ENCODE data around the gene PRR5L.

The PRR5L gene

GRCh38 chr11:36455658-36456111, 159.6 kb downstream of the PRR5L start:
- no peak overlapping the region for H4K12ac ChIP-seq (ENCODE audit: low read depth, low read length)
- H3K4me2 ChIP-seq (ENCODE audit: low read length), result no peak overlapping the region
- peak overlapping the region; percentile 71 for H3K4ac ChIP-seq (ENCODE audit: low read depth, low read length)
- H3K36me3 ChIP-seq (ENCODE audit: control insufficient read depth in 1 of 2, insufficient read depth in 2 of 2, low read length in 2 of 2), result peaks cover 18 to 28% of the 10 kb centered on the region in 2 experiments
- peak overlapping the region; percentile 95 for H3K27ac ChIP-seq (ENCODE audit: low read depth, low read length)
- DNase-seq, result peak; percentile 12 to 52
- no peaks in the 10 kb centered on the region for H3K27me3 ChIP-seq (ENCODE audit: insufficient read depth, low read length)
- peak overlapping the region; percentile 94 for H2BK5ac ChIP-seq (ENCODE audit: low read depth, low read length, poor library complexity)
- peak overlapping the region; percentile 98 for H4K91ac ChIP-seq (ENCODE audit: low read depth, low read length)
- H3K23ac ChIP-seq (ENCODE audit: low read length), result no peak overlapping the region
- peak overlapping the region; percentile 85 for H2BK12ac ChIP-seq (ENCODE audit: low read length)
- H3K79me2 ChIP-seq (ENCODE audit: control insufficient read depth, insufficient read depth, low read length, poor library complexity), result peaks cover 3% of the 10 kb centered on the region
- H3K18ac ChIP-seq (ENCODE audit: low read length), result peak overlapping the region; percentile 96
- H3K9me3 ChIP-seq (ENCODE audit: insufficient read depth, low read depth, low read length), result no peaks in the 10 kb centered on the region
- no peak overlapping the region for H3K4me3 ChIP-seq (ENCODE audit: low read depth, low read length)
- H3K14ac ChIP-seq (ENCODE audit: low read length), result peak overlapping the region; percentile 94
- H3K4me1 ChIP-seq (ENCODE audit: control insufficient read depth in 1 of 2, insufficient read depth in 2 of 2, low read length in 2 of 2), result peaks cover 24 to 27% of the 10 kb centered on the region in 2 experiments
- peak overlapping the region; percentile 92 for H2BK120ac ChIP-seq (ENCODE audit: insufficient read depth, low read length, poor library complexity)
- H2AK5ac ChIP-seq (ENCODE audit: low read length), result peak overlapping the region; percentile 71
- H2AFZ ChIP-seq (ENCODE audit: insufficient read depth, low read length, poor library complexity), result no peak overlapping the region
- peaks cover 18% of the 10 kb centered on the region for H3K79me1 ChIP-seq (ENCODE audit: low read length)
- no peak overlapping the region for H3K9ac ChIP-seq (ENCODE audit: low read length)
- H4K8ac ChIP-seq (ENCODE audit: low read depth, low read length), result peak overlapping the region; percentile 68
- no CpG with 5 or more reads among the region's 11 CpGs for WGBS (ENCODE audit: extremely low coverage, insufficient coverage, insufficient read length)

GRCh38 chr11:36456156-36456555, 160.1 kb downstream of the PRR5L start:
- H3K4me2 ChIP-seq (ENCODE audit: low read length), result no peak overlapping the region
- no peak for DNase-seq
- peaks cover 24 to 27% of the 10 kb centered on the region in 2 experiments for H3K4me1 ChIP-seq (ENCODE audit: control insufficient read depth in 1 of 2, insufficient read depth in 2 of 2, low read length in 2 of 2)
- H2BK120ac ChIP-seq (ENCODE audit: insufficient read depth, low read length, poor library complexity), result peak overlapping the region; percentile 4
- peak overlapping the region; percentile 42 for H2BK12ac ChIP-seq (ENCODE audit: low read length)
- no peaks in the 10 kb centered on the region for H3K27me3 ChIP-seq (ENCODE audit: insufficient read depth, low read length)
- WGBS (ENCODE audit: extremely low coverage, insufficient coverage, insufficient read length), result no CpG with 5 or more reads among the region's 6 CpGs
- peak overlapping the region; percentile 0 for H3K4ac ChIP-seq (ENCODE audit: low read depth, low read length)
- peak overlapping the region; percentile 0 for H2AK5ac ChIP-seq (ENCODE audit: low read length)
- H3K79me1 ChIP-seq (ENCODE audit: low read length), result peaks cover 18% of the 10 kb centered on the region
- H4K12ac ChIP-seq (ENCODE audit: low read depth, low read length), result no peak overlapping the region
- peak overlapping the region; percentile 37 for H3K14ac ChIP-seq (ENCODE audit: low read length)
- peak overlapping the region; percentile 56 for H4K91ac ChIP-seq (ENCODE audit: low read depth, low read length)
- H3K9me3 ChIP-seq (ENCODE audit: insufficient read depth, low read depth, low read length), result no peaks in the 10 kb centered on the region
- H3K18ac ChIP-seq (ENCODE audit: low read length), result peak overlapping the region; percentile 1
- no peak overlapping the region for H3K4me3 ChIP-seq (ENCODE audit: low read depth, low read length)
- no peak overlapping the region for H3K23ac ChIP-seq (ENCODE audit: low read length)
- H3K36me3 ChIP-seq (ENCODE audit: control insufficient read depth in 1 of 2, insufficient read depth in 2 of 2, low read length in 2 of 2), result peaks cover 17 to 26% of the 10 kb centered on the region in 2 experiments
- no peak overlapping the region for H3K9ac ChIP-seq (ENCODE audit: low read length)
- H2BK5ac ChIP-seq (ENCODE audit: low read depth, low read length, poor library complexity), result peak overlapping the region; percentile 21
- H2AFZ ChIP-seq (ENCODE audit: insufficient read depth, low read length, poor library complexity), result no peak overlapping the region
- peak overlapping the region; percentile 95 for H3K27ac ChIP-seq (ENCODE audit: low read depth, low read length)
- H4K8ac ChIP-seq (ENCODE audit: low read depth, low read length), result peak overlapping the region; percentile 11
- peaks cover 3% of the 10 kb centered on the region for H3K79me2 ChIP-seq (ENCODE audit: control insufficient read depth, insufficient read depth, low read length, poor library complexity)

DNA sequence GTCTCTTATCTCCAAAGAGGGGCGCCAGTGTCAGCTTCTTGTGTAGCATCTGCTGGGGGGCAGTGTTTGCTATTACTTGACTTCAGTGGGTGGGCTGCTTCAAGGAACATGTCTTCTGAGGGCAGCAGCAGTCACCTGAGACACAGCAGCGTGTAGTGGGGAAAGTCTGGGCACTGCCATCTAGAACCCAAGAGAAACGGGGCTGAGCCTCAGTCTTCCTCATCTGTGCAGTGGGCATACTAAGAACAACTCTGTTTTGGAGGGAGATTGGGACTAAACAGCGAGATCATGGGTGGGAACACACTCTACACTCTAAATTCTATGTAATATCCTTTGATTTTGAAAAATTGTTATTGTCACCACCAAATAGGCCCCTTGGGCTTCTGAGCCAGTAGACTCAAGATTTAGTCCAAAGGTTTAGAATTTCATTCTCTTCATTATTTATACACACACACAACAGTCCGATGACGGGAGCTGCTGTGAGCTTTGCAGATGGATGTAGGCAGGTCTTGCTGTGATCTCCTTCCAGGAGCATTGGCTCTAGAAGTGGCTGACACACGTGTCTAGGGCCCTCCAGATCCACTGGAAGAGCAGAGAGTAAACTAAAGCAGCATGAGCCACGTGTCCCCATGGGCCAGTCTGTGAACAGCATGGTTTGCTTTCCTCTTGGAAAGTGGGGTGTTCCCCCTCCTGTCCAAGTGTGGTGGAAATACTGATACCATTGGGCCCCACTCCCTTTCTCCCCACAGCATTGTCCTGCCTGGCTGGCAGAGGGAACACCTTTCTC, 162.2 kb downstream of the PRR5L start:
- peaks cover 10 to 21% of the 10 kb centered on the region in 2 experiments for H3K36me3 ChIP-seq (ENCODE audit: control insufficient read depth in 1 of 2, insufficient read depth in 2 of 2, low read length in 2 of 2)
- peaks cover 21% of the 10 kb centered on the region for H3K79me1 ChIP-seq (ENCODE audit: low read length)
- DNase-seq, result no peak
- H2AFZ ChIP-seq (ENCODE audit: insufficient read depth, low read length, poor library complexity), result no peak overlapping the region
- H3K4me2 ChIP-seq (ENCODE audit: low read length), result no peak overlapping the region
- no peak overlapping the region for H3K4me3 ChIP-seq (ENCODE audit: low read depth, low read length)
- no peak overlapping the region for H3K9ac ChIP-seq (ENCODE audit: low read length)
- peak overlapping the region; percentile 26 for H2BK12ac ChIP-seq (ENCODE audit: low read length)
- H3K4me1 ChIP-seq (ENCODE audit: control insufficient read depth in 1 of 2, insufficient read depth in 2 of 2, low read length in 2 of 2), result peaks cover 26 to 31% of the 10 kb centered on the region in 2 experiments
- no peaks in the 10 kb centered on the region for H3K27me3 ChIP-seq (ENCODE audit: insufficient read depth, low read length)
- no CpG with 5 or more reads among the region's 8 CpGs for WGBS (ENCODE audit: extremely low coverage, insufficient coverage, insufficient read length)
- no peaks in the 10 kb centered on the region for H3K9me3 ChIP-seq (ENCODE audit: insufficient read depth, low read depth, low read length)
- peak overlapping the region; percentile 60 for H2AK5ac ChIP-seq (ENCODE audit: low read length)
- peaks cover 3% of the 10 kb centered on the region for H3K79me2 ChIP-seq (ENCODE audit: control insufficient read depth, insufficient read depth, low read length, poor library complexity)
- no peak overlapping the region for H3K23ac ChIP-seq (ENCODE audit: low read length)
- no peak overlapping the region for H4K12ac ChIP-seq (ENCODE audit: low read depth, low read length)
- no peak overlapping the region for H3K18ac ChIP-seq (ENCODE audit: low read length)
- H2BK120ac ChIP-seq (ENCODE audit: insufficient read depth, low read length, poor library complexity), result no peak overlapping the region
- H4K91ac ChIP-seq (ENCODE audit: low read depth, low read length), result no peak overlapping the region
- no peak overlapping the region for H3K4ac ChIP-seq (ENCODE audit: low read depth, low read length)
- H3K14ac ChIP-seq (ENCODE audit: low read length), result no peak overlapping the region
- no peak overlapping the region for H3K27ac ChIP-seq (ENCODE audit: low read depth, low read length)
- no peak overlapping the region for H4K8ac ChIP-seq (ENCODE audit: low read depth, low read length)
- H2BK5ac ChIP-seq (ENCODE audit: low read depth, low read length, poor library complexity), result no peak overlapping the region

GRCh38 chr11:36459046-36459445, 163.0 kb downstream of the PRR5L start:
- no CpG with 5 or more reads among the region's 7 CpGs for WGBS (ENCODE audit: extremely low coverage, insufficient coverage, insufficient read length)
- no peaks in the 10 kb centered on the region for H3K9me3 ChIP-seq (ENCODE audit: insufficient read depth, low read depth, low read length)
- no peak overlapping the region for H2BK5ac ChIP-seq (ENCODE audit: low read depth, low read length, poor library complexity)
- H3K9ac ChIP-seq (ENCODE audit: low read length), result no peak overlapping the region
- H3K27ac ChIP-seq (ENCODE audit: low read depth, low read length), result no peak overlapping the region
- no peak overlapping the region for H3K18ac ChIP-seq (ENCODE audit: low read length)
- H2AFZ ChIP-seq (ENCODE audit: insufficient read depth, low read length, poor library complexity), result no peak overlapping the region
- H2AK5ac ChIP-seq (ENCODE audit: low read length), result no peak overlapping the region
- no peak overlapping the region for H4K91ac ChIP-seq (ENCODE audit: low read depth, low read length)
- H3K23ac ChIP-seq (ENCODE audit: low read length), result no peak overlapping the region
- no peak overlapping the region for H3K4ac ChIP-seq (ENCODE audit: low read depth, low read length)
- H3K4me2 ChIP-seq (ENCODE audit: low read length), result no peak overlapping the region
- H3K27me3 ChIP-seq (ENCODE audit: insufficient read depth, low read length), result no peaks in the 10 kb centered on the region
- peaks cover 10 to 21% of the 10 kb centered on the region in 2 experiments for H3K36me3 ChIP-seq (ENCODE audit: control insufficient read depth in 1 of 2, insufficient read depth in 2 of 2, low read length in 2 of 2)
- H2BK120ac ChIP-seq (ENCODE audit: insufficient read depth, low read length, poor library complexity), result no peak overlapping the region
- peaks cover 3% of the 10 kb centered on the region for H3K79me2 ChIP-seq (ENCODE audit: control insufficient read depth, insufficient read depth, low read length, poor library complexity)
- H3K79me1 ChIP-seq (ENCODE audit: low read length), result peaks cover 21% of the 10 kb centered on the region
- no peak overlapping the region for H3K4me3 ChIP-seq (ENCODE audit: low read depth, low read length)
- H3K4me1 ChIP-seq (ENCODE audit: control insufficient read depth in 1 of 2, insufficient read depth in 2 of 2, low read length in 2 of 2), result peaks cover 30% of the 10 kb centered on the region in 2 experiments
- no peak overlapping the region for H4K8ac ChIP-seq (ENCODE audit: low read depth, low read length)
- H2BK12ac ChIP-seq (ENCODE audit: low read length), result no peak overlapping the region
- DNase-seq, result no peak
- H4K12ac ChIP-seq (ENCODE audit: low read depth, low read length), result no peak overlapping the region
- H3K14ac ChIP-seq (ENCODE audit: low read length), result no peak overlapping the region

Data from trophoblast cell (in vitro differentiated cells and primary cell).